ENCODE data around the gene GPR87.

Gene GPR87

DNA sequence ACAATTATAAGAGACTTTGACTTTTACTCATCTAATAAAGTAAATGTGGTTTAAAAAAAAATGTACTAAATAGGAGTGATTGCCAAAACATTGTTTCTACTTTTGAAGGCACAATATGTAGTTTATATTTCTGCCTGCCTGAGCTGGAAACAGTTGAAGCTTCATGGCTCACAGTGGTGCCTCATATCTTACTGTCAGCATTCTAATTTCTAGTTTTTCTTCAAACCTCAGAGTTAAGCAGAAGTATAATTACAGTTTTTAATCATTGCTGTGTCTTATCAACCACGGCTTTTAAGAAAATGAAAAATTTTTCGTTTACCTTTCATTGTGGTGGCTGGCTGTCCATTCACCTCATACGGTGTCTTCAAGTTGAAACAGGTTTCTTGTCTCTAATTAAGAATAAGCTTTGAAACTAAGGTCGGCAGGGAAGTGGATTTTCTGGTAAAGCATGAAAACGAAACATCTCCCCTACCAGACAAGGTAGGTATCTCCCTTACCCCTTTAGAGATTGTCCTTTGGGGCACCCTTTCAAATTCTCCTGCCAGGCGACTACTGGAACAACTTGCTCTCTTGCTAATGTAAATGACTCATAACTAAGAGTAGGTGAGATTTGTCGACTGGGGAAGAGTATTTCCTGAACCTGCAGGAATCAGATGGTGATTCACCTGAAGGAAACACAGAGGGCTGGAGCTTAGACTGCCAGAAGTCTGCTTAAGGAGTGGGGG, at the start of gene GPR87:
TSS of gene GPR87 (minus strand) at position 554 of the 725 bp plus-strand sequence. CDS start 16,720 bp downstream, outside the sequence.
- no peak for DNase-seq (ENCODE audit: low read depth, low spot score)

DNA sequence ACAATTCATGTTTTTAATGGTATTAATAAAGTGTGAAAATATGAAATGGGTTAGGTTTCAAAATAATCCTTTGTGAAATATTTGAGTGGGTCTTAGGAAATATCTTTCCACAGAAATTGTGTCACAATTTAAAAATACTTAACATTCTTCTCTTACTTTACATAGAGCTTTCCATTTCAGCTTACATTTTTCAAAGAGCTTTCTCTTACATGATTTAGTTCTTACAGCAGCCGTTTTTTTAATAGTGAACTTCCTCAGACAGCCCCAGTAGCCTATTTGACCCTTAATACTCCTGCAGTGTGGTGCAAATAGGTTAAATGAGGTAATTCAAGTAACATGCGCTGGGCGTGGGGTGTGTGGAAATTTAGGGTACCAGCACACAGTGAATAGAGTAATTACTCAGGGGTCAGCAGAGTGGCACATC, 46.1 kb upstream of the GPR87 start:
- DNase-seq (ENCODE audit: low read depth, low spot score) = no peak

DNA sequence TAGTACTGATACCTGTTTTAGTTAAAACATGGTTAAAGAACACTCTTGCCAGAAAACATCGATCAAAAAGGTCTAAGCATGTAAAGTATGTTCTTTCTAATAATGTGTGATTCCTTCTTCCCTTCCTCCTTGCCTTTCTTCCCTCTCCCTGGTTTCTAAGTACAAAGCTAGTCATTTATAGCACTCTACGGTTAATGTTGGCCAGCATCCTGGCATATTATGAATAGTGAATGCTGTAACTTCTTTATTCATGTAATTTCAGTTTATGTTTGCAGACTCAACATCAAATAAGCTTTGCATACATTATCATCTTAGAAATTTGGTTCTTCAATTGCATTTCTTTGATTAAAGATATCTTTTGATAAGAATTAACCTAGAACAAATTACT, 40.8 kb upstream of the GPR87 start:
- no peak for DNase-seq (ENCODE audit: low read depth, low spot score)

DNA sequence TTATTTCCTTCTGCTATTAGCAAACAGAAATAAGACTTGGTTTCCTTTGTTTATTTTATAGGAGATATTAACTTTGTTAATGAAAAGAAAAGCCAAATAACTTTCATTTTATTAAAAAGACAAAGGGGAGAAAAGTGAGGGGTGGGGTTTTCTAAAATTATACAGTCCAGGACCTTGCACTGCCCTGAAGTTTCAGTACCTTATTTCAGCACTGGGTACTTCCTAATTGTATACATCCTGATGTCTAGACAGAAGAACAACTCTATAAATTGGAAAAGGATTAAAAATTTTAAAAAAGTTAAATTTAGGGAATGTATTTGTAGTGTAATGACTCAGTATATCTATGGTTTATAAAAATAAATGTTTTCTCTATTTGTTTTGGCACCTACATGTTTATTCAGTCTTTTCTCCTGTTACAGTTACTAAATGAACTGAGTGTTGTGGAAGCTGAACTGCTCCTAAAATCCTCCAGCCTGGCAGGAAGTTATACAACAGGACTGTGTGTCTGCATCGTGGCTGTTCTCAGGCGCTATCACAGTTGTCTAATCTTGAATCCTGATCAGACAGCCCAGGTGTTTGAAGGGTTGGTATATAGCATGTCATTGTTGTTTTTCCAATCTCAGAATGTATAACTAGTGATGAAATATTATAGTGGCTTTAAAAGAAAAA, 40.3 kb upstream of the GPR87 start:
- DNase-seq (ENCODE audit: low read depth, low spot score) = peak; percentile 9

GRCh38 chr3:151351648-151352047, 35.0 kb upstream of the GPR87 start:
- DNase-seq (ENCODE audit: low read depth, low spot score) = no peak

DNA sequence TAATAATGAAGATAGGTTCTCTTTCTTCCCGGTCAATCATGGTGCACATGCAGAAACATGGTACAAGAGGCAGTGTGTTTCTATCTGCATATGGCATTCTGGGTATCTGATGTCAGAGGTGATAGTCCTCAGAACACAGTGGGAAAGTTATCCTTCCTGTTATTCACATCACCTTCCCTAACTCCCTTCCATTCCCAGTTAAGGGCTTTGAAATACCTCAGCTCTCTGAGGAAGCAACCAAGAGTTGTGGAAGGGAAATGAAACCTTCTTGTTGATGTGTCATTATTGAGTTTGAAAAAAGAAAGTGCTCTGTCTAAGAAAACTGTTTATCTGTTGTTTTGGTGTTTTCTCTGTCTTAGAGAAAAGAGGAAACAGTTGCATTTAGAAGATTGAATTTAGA, 34.6 kb upstream of the GPR87 start:
- no peak for DNase-seq (ENCODE audit: low read depth, low spot score)

GRCh38 chr3:151350656-151351055, 34.0 kb upstream of the GPR87 start:
- DNase-seq (ENCODE audit: low read depth, low spot score) = no peak

DNA sequence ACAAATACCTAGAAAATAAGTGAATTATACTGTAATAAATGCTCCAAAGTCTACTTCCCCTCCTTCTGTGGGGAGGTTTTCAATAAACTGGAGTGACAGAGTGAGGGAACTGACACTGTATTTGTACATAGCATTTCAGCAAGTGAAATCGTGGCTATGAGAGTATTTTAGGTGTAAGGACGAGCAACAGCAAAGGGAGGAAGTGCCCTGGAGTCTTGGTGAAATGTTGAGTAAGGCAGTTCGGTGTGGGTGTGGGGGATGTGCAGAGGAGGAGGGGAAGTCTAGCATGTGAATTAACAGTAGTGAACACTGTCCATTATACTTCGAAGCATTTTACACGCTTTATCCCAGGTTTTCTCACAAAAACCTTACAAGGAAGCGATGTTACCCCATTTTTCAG, 30.8 kb upstream of the GPR87 start:
- no peak for DNase-seq (ENCODE audit: low read depth, low spot score)

- no peak for DNase-seq (ENCODE audit: low read depth, low spot score)
These were observed 29.7 kb upstream of the GPR87 start for GRCh38 chr3:151346292-151346691.

GRCh38 chr3:151345859-151346258, 29.2 kb upstream of the GPR87 start:
- no peak for DNase-seq (ENCODE audit: low read depth, low spot score)

DNA sequence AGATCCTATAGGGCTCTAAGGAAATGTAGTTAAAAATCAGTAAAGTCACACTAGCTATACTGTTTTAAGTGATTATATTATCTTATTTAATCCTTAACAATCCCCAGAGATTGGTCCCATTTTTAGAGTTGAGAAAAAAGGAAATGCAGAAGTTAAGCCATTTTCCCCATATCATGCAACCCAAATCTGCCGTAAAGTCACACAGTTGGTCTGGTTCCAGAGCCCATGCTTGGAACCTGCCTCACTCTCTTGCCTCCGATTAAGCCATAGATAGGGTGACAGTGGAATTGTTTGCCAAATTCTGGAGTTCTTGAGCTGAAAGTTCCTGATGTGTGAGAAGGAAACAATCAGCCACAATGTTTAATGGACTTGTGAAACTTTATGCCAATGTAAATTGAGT, 15.1 kb upstream of the GPR87 start:
- no peak for DNase-seq (ENCODE audit: low read depth, low spot score)

DNA sequence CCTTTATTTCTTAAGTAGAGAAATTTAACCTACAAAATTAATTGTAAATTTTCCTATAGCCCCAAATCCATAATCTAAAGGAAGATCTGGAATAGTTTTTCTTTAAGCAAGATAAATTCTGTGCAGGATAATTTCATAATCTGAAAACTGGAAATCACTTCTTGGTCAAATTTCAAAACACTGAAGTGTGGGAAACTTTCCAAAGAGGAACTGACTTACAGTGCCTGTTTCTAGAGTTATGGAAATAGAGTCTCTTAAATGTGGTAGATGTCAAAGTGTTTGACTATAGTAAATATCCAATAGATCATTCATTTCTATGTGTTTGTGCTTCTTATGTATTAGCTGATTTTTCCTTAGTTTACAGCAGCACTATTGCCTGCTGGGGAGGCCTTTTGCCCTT, 14.3 kb upstream of the GPR87 start:
- no peak for DNase-seq (ENCODE audit: low read depth, low spot score)

- DNase-seq (ENCODE audit: low read depth, low spot score) = no peak
These were observed 13.8 kb upstream of the GPR87 start for GRCh38 chr3:151330379-151330778.

GRCh38 chr3:151329363-151329762, 12.7 kb upstream of the GPR87 start, which contains the start of gene P2RY13:
P2RY13 (minus strand) TSS chr3:151329549; CDS start chr3:151329528, 21 bp downstream.
- DNase-seq (ENCODE audit: low read depth, low spot score) = no peak

GRCh38 chr3:151328298-151328995, 11.8 kb upstream of the GPR87 start:
- DNase-seq (ENCODE audit: low read depth, low spot score) = no peak

DNA sequence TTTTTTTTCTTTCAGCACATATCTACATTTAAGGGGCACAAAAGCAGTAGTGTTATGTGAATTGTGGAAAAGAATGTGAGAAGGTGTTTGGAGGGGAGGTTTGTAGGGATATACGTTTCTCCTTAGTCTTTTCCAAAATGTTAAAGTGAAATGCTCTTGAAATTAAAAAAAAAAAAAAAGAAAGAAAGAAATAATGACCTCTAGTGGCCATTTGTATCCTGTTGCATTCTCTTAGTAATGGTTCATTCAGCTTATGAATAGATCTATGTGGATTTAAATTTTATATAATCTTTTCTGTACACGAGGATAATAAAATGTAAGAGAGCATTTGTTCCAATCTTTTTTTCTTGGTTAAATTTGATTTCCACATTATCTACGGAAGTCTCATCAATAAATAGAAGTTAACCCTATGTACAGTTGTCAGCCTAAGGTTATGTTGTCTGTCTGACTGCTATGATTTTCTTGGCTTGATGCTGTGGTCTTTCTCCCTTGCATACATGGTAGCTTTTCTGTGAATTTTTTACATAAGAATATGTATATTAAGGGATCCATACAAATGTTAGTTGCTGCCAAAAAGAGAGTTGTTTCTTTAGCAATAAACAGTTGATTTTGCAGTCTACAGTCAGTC, 11.1 kb upstream of the GPR87 start:
- DNase-seq (ENCODE audit: low read depth, low spot score) = no peak

- DNase-seq (ENCODE audit: low read depth, low spot score) = no peak
These were observed 5.9 kb upstream of the GPR87 start for GRCh38 chr3:151322511-151322910.

- DNase-seq (ENCODE audit: low read depth, low spot score) = no peak
These were observed 4.9 kb upstream of the GPR87 start for GRCh38 chr3:151321526-151321925.

DNA sequence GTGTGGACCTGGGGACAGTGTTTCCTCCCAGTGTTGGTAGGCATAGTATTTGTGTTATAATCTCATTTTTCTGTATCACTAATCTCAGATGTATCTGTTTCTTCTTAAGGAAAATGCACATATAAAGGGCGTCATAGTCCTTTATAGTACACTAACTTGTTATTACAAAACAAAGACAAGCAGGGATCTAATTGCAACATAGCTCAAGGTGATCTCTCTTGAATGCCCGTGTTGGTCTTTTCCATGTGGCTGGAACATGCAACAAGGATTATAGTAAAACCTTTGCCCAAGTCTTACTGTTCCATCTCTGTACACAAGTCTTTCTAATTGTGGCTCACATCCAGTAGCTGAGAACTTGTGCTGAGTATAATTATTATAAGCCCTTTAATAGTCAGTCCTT, 3.5 kb upstream of the GPR87 start:
- DNase-seq (ENCODE audit: low read depth, low spot score) = no peak

- no peak for DNase-seq (ENCODE audit: low read depth, low spot score)
These were observed 3.0 kb upstream of the GPR87 start for GRCh38 chr3:151319628-151320027.

DNA sequence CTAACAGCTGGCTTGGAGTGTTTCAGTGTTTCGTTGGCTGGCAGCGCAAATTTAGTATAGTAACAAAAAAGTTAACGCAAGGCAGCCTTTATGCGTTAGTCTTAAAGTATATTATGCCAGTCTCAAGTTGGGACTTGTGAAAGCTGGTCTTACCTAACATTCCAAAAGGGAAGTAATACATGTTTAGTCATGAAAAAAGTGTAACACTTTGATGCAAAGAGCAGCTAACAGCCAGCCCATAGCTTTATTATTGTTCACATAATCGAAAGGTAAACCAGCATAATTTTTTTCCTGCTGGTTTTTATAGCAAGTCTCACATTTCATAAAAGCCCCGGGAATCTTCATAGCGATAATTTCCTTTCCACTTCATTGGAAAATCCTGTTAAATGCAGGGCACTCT, 2.4 kb upstream of the GPR87 start:
- no peak for DNase-seq (ENCODE audit: low read depth, low spot score)

DNA sequence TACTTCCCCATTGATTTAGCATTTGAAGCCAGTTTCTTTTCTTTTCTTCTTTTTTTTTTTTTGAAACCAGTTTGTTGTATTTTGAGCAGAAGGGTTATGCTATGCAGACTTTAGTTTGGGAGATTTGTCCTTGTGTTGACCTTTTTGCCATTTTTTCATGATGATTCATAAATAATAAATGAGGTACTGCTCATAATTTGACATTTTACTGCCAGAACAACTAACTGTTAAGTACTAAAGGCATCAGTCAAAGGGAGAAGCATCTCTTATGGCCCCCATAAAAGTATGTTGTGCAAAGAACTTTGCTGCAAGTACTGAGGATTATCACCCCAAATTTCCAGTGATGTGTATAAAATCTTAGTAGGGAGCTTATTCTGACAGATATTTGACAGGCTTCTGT, 1.7 kb upstream of the GPR87 start:
- DNase-seq (ENCODE audit: low read depth, low spot score) = no peak
